ENCODE data around the gene AKAP13. TPM values are rescaled to one million over a fixed set of nuclear protein-coding genes. Genes with fewer than 3 reads are reported as not detected.

Gene AKAP13
- total RNA-seq, 1 experiment from 2014 or later, result 36.0 TPM

GRCh38 chr15:85622221-85622831, 241.9 kb downstream of the AKAP13 start:
- no peak for DNase-seq (ENCODE audit: low read depth, low spot score)
- in situ Hi-C loops (cut with HindIII; ENCODE audit: low pct_unique_long_range_greater_than_20kb, low sequenced_read_pairs), result no loop called here

GRCh38 chr15:85623315-85624049, 243.1 kb downstream of the AKAP13 start:
- DNase-seq (ENCODE audit: low read depth, low spot score), result no peak
- in situ Hi-C loops (cut with HindIII; ENCODE audit: low pct_unique_long_range_greater_than_20kb, low sequenced_read_pairs), result no loop called here

GRCh38 chr15:85624291-85624801, 243.9 kb downstream of the AKAP13 start:
- no peak for DNase-seq (ENCODE audit: low read depth, low spot score)
- in situ Hi-C loops (cut with HindIII; ENCODE audit: low pct_unique_long_range_greater_than_20kb, low sequenced_read_pairs), result no loop called here

- in situ Hi-C loops (cut with HindIII; ENCODE audit: low pct_unique_long_range_greater_than_20kb, low sequenced_read_pairs), result no loop called here
- DNase-seq (ENCODE audit: low read depth, low spot score), result no peak
These were observed 244.9 kb downstream of the AKAP13 start for GRCh38 chr15:85625166-85625830.

GRCh38 chr15:85625856-85626255, 245.5 kb downstream of the AKAP13 start:
- in situ Hi-C loops (cut with HindIII; ENCODE audit: low pct_unique_long_range_greater_than_20kb, low sequenced_read_pairs), result no loop called here
- no peak for DNase-seq (ENCODE audit: low read depth, low spot score)

GRCh38 chr15:85627213-85627935, 247.0 kb downstream of the AKAP13 start:
- DNase-seq (ENCODE audit: low read depth, low spot score), result no peak
- in situ Hi-C loops (cut with HindIII; ENCODE audit: low pct_unique_long_range_greater_than_20kb, low sequenced_read_pairs), result no loop called here

- no peak for DNase-seq (ENCODE audit: low read depth, low spot score)
- in situ Hi-C loops (cut with HindIII; ENCODE audit: low pct_unique_long_range_greater_than_20kb, low sequenced_read_pairs), result no loop called here
These were observed 249.9 kb downstream of the AKAP13 start for GRCh38 chr15:85630311-85630710.

GRCh38 chr15:85631018-85631417, 250.6 kb downstream of the AKAP13 start:
- no peak for DNase-seq (ENCODE audit: low read depth, low spot score)
- in situ Hi-C loops (cut with HindIII; ENCODE audit: low pct_unique_long_range_greater_than_20kb, low sequenced_read_pairs), result no loop called here

- in situ Hi-C loops (cut with HindIII; ENCODE audit: low pct_unique_long_range_greater_than_20kb, low sequenced_read_pairs), result no loop called here
- no peak for DNase-seq (ENCODE audit: low read depth, low spot score)
These were observed 251.6 kb downstream of the AKAP13 start for GRCh38 chr15:85632014-85632413.

- no peak for DNase-seq (ENCODE audit: low read depth, low spot score)
- in situ Hi-C loops (cut with HindIII; ENCODE audit: low pct_unique_long_range_greater_than_20kb, low sequenced_read_pairs), result no loop called here
These were observed 253.5 kb downstream of the AKAP13 start for GRCh38 chr15:85633859-85634258.

- in situ Hi-C loops (cut with HindIII; ENCODE audit: low pct_unique_long_range_greater_than_20kb, low sequenced_read_pairs), result no loop called here
- no peak for DNase-seq (ENCODE audit: low read depth, low spot score)
These were observed 255.9 kb downstream of the AKAP13 start for GRCh38 chr15:85636351-85636750.

- in situ Hi-C loops (cut with HindIII; ENCODE audit: low pct_unique_long_range_greater_than_20kb, low sequenced_read_pairs), result no loop called here
- DNase-seq (ENCODE audit: low read depth, low spot score), result no peak
These were observed 259.5 kb downstream of the AKAP13 start for GRCh38 chr15:85639752-85640381.

- in situ Hi-C loops (cut with HindIII; ENCODE audit: low pct_unique_long_range_greater_than_20kb, low sequenced_read_pairs), result no loop called here
- DNase-seq (ENCODE audit: low read depth, low spot score), result no peak
These were observed 261.8 kb downstream of the AKAP13 start for GRCh38 chr15:85642065-85642692.

GRCh38 chr15:85642693-85643066, 262.3 kb downstream of the AKAP13 start:
- in situ Hi-C loops (cut with HindIII; ENCODE audit: low pct_unique_long_range_greater_than_20kb, low sequenced_read_pairs), result no loop called here
- no peak for DNase-seq (ENCODE audit: low read depth, low spot score)

GRCh38 chr15:85646538-85647091, 266.2 kb downstream of the AKAP13 start:
- in situ Hi-C loops (cut with HindIII; ENCODE audit: low pct_unique_long_range_greater_than_20kb, low sequenced_read_pairs), result no loop called here
- DNase-seq (ENCODE audit: low read depth, low spot score), result no peak

GRCh38 chr15:85649372-85649771, 269.0 kb downstream of the AKAP13 start:
- peak; percentile 17 for DNase-seq (ENCODE audit: low read depth, low spot score)
- in situ Hi-C loops (cut with HindIII; ENCODE audit: low pct_unique_long_range_greater_than_20kb, low sequenced_read_pairs), result no loop called here

GRCh38 chr15:85651548-85651947, 271.1 kb downstream of the AKAP13 start:
- in situ Hi-C loops (cut with HindIII; ENCODE audit: low pct_unique_long_range_greater_than_20kb, low sequenced_read_pairs), result no loop called here
- DNase-seq (ENCODE audit: low read depth, low spot score), result no peak
